Right ventricle myocardium inferior (tissue), 1 donor: Measurements from ENCODE around the gene TOX2. TPM values are rescaled to one million over a fixed set of nuclear protein-coding genes. Genes with fewer than 3 reads are reported as not detected.
A peak's percentile ranks its signal among the peaks of the same experiment; 100 is the strongest.

Experiments used
- ATAC-seq: fragments of 200-7000 bp; cut with Tn5 transposase; one replicate; pipeline ENCODE4 v1.9.1; 2020; ENCODE audit warnings: mild to moderate bottlenecking, moderate library complexity
- DNase-seq: peaks from one replicate; pipeline ENCODE4 v3.0.0; 2021; ENCODE audit errors: missing footprints
- intact Hi-C: fragments of 100-400 bp; cut with DNase I; formaldehyde crosslinking; loops from one replicate; pipeline ENCODE4 v1.11.0; 2022
- total RNA-seq: library from RNA; stranded (reverse); fragmentation: NEBNext Ultra II Directional; extraction: Animal tissue kit (Norgen Biotek cat#: 25700); gene quantifications from one replicate; pipeline ENCODE4 v1.2.1, GENCODE V29; 2021
- donor health status: DM: no; HTN: yes; CAD: no; lungs with severe emphysema.

Gene TOX2
- total RNA-seq, 1 donor from 2014 or later = 1.1 TPM

DNA sequence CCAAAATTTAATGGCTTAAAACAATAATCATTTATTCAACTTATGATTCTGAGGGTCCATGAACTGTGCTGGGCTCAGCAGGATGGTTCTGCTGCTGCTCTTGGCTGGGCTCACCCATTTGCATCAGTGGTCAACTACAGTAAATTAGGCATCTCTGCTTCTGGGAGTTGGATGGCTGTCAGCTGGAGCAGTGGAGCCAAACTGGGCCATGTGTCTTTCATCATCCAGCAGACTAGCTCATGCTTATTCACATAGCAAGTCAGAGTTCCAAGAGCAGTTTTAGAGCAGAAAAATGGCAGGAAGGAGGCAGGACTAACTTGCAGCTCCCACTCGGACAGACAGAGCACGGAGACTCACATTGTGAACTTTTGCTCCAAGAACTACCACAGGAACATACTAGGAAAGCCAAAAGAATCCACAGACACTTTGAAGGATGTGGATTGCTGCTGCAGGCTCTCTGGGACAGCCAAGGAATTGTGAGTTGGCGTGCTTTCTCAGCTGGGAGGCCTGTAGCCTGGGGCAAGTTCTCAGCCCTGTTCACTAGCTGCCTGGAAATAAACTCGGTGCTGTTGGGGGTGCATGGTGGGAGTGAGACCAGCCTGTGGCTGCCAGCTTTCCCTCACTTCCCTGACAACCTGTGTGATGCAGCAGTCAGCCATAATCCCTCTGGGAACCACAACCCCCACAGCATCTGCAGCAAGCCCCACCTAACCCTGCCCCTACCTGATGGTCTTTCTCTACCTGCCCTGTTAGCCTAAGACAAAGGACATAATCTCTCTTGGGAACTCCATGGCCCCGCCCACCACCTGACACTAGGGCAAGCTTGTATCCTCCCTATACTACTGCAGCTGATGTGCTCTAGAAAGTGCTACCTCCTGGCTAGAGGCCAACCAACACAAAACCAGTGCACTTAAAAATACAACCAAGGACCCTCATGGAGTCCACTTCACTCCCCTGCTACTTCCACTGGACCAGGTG, 143.3 kb downstream of the TOX2 start:
- no peak for ATAC-seq
- no peak for DNase-seq
- intact Hi-C loops = loop anchor here (2.0 to 5.0 kb wide), 2 partner anchors 23 to 134 kb away; no protein-coding TSS in a partner anchor

DNA sequence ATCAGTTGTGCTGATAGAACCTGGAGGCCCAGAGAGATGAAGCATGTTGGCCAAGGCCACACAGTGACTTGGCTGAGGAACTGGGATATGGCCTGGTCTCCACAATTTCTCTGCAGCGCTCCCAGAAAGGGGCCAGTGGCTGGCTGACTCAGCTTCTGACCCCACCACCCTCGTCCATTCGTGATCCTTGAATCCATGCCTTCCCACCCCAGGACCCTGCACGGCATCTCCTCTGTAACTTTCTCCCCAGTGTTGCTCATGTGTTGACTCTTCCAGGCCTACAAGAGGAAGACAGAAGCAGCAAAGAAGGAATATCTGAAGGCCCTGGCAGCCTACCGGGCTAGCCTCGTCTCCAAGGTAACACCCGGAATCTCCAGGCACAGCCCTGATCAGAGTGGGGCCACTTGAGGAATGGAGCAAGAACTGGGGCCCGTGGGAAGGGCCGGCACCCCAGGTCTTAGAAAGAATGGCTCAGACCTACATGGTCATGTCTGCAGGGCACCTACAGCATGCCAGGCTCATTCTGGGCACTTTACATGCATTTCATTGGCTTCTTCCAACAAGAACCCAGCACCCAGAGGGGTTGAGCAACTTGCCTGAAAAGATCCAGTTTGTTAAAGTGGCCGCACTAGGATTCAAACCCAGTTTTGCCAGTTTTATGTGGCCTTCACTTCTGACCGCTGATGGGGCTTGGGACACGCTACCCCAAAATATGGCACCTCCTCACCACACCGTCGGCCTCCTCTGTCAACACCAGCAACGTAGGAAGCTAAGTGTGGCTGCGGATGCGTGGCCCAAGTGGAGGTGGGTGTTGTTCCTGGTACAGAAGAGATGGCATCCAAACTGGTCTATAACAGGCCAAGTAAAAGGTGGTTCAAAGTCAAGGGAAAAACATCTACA, 150.1 kb downstream of the TOX2 start:
- ATAC-seq = no peak
- DNase-seq = no peak
- intact Hi-C loops = no loop called here

DNA sequence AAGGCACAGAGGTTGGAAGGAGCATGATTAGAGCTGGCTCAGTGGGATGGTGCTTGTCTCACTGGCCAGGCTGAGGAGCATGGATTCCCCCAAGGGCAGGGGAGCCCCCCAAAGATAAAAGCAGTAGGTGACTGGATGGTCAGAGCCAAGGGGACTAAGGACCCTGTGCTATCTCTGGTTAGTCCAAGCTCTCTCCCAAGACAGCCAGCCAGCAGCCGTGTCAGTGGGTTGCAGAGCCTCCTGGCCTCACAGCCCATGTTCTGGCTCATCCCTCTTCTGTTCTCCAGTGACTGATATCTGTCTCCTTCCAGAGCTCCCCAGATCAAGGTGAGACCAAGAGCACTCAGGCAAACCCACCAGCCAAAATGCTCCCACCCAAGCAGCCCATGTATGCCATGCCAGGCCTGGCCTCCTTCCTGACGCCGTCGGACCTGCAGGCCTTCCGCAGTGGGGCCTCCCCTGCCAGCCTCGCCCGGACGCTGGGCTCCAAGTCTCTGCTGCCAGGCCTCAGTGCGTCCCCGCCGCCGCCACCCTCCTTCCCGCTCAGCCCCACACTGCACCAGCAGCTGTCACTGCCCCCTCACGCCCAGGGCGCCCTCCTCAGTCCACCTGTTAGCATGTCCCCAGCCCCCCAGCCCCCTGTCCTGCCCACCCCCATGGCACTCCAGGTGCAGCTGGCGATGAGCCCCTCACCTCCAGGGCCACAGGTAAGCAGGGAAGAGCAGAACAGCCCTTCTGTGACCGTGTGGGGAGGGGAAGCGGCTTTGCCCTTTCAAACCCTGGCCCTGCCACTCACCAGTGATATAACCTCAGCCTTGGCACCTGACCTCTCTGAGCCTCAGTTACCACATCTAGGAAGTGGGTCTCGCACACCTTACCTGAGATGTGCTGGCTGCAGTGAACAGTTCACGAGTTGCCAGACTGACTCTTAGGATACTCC, 151.0 kb downstream of the TOX2 start:
- ATAC-seq (no peak), DNase-seq (no peak)
- intact Hi-C loops = no loop called here

DNA sequence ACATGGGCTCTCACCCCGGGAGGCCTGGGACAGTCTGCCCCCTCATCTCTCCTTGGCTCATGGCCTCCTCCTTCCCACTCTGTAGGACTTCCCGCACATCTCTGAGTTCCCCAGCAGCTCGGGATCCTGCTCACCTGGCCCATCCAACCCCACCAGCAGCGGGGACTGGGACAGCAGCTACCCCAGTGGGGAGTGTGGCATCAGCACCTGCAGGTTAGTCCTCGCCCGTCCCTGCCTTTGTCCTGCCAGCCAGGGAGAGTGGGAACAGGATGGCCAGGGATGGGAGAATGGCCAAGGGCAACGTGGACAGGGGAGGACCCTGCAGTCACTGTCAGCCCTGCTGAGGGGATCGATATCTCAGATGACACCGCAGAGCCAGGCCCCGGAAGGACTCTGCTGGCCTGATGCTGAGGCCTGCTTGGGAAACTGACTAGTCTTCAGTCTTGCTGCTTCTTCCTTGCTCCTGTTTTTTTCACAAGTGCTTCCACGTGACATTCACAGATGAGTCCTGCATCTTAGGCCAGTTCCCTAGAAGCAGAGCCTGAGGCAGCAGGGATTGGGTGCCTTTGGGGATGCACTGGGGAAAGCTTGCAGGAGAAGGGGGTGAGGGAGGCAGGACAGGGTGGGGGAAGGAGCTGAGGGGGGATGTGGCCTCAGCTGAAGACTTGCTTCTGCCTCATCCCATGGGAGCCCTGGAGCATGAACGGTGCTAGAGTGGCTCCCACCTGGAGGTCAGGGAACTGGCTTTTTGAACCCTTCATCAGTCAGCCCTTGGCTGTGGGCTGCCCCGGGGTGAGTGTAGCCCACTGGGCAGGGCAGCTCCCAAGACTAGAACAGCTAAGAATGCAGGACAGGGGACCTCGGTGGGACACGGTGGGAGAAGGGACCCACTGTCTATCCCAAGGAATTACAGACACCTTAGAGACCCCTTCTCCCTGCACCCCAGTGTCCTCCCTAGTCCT, 152.3 kb downstream of the TOX2 start:
- ATAC-seq (no peak), DNase-seq (no peak)
- intact Hi-C loops = no loop called here

DNA sequence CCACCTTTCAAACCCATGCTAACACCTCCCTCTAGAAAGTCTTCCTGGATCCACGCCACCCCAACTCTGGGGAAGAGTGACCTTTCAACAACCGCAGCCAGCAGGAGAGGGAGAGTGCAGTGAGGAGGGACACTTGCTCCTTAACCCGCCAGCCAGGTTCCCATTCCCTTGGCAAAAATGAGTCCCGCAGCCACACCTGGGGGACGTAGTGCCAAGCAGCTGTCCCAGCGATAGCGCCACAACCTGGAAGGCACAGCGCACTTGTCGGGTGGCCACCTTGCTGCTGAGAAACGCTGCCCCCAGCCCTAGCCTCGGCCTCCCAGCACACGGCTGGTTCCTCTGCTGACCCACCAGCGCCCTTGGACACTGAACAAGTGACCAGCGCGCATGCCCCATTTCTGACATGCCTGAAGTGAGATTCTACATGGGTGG, 153.0 kb downstream of the TOX2 start:
- DNase-seq (no peak), ATAC-seq (peak; percentile 26)
- intact Hi-C loops = no loop called here

DNA sequence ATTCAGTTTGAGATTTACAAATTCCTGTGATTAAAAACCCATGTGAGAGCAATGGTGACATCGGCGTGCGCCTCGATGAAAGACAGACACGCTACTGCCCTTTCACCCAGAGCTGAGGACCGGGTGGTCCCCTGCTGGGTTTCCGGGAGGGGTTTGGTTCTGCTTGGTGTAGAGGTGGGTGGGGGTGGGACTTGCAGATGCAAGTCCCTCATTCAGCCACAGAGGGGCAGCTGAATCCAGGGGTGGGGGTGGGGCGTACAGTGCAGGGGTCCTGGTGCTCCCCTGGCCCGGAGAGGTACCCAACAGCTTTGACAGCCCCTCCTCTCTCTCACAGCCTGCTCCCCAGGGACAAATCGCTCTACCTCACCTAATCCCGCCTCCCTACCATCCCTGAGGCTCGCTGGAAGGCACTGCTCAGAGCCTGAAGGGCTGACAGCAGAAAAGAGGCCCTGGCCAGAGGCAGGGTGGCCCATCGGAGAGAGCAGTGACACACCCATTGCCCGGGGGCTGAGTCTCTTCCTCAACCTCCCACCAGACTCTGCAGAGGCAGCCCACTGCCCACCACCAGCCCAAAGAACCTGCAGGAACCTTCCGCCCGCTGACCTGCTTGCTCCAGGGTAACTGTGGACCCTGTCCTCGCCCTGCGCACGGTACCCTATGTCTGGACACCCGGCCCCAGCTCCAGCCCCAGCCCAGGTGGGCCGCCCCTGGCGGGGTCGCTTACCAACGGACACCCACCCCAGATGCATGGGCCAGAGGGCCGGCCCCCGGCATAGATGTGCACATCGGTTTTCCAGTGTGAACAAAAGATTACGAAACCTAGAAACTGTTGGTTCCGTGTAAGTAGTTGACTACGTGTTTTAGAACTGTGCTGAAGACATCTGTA, 153.9 kb downstream of the TOX2 start:
- ATAC-seq = no peak
- DNase-seq = no peak

DNA sequence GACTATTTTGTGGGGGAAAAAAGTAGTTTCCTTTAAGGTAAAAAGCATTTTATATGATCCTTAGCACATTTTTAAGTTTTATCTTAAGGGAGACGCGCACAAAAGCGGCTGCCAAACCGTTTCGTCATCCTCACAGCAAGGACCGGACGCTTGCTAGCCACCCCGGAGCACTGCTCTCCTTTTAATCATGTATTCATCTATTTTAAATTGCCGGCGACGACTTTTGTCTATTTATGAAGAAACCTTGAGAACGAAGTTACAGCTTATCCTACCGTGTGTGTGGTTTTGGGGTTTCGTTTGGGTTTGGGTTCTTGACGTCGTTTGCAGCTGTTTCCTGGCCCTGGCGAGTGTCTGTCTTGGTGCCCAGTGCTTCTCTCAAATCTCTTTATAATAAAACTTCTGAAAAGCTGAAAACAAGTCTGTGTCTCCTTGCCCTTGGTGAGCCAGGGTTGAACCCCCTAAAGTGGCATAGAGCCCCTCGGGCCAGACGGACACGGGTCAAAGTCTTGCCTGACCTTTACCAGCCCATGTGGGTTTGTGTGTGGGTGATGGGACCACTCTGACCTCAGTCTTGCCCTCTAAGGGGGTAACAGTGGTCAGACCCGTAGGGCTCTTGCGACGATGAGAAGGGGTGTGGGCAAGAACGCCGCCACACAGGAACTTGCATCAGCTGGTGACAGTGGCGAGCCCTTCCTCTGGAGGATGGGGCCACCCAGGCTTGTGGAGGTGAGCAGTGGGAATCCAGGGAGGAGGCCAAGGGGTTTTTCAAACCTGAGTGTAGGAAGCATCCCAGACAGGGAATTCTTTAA, 154.8 kb downstream of the TOX2 start:
- DNase-seq (no peak), ATAC-seq (no peak)
- intact Hi-C loops = no loop called here

More for the DNA sequence above, 153.9 kb downstream of the TOX2 start:
- intact Hi-C loops = no loop called here

DNA sequence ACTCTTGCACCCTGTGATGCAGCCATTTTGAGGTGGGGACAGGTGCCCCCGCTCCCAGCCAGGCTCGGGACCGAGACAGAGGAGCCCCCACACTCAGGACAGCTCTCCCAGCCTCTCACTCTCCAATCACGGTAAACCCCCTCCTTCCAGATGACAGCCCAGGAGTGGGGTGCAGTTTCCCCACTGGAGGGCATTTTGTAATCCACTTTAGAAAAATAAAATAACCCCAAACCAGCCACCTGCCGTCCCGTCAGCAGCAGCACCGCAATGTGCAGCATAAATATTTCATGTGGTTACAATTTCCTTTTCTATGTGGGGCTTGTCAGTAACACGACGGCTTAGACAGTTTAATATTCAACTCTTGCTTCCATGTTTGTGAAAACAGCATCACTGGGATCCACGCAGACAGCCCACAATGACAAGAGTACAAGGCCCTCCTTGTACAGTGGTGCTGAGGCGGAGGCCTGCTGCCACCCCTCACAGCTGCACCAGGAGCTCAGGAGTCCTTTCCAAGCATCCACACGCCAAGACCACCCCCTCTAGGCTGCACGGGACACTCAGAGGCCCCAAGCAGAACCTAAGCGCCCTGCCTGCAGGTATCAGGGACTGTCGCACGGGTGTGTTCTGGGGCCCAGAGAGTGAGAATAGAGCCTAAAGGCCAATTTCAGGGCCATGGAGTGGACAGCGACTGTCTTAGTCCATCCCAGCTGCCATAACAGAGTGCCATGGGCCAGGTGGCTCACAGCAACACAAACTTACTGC, 155.7 kb downstream of the TOX2 start:
- intact Hi-C loops = no loop called here
- DNase-seq (no peak), ATAC-seq (no peak)

DNA sequence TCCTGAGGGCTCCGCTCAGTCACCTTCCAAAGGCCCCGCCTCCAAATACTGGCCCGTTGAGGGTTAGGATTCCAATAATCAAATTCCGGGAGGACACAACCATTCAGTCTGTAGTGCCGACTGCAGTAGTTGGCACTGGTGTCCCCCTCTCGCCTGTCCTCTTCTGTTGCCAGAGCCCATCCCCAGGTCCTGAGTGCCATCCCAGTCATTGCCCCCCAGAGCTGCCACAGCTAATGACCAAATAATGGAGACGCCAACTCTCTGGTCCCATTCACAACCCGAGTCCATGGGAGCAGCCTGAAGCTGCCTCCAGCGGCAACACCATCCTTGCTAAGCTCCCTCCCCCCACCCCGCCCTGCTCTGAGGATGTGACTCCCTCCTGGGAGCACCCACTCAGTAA, 156.4 kb downstream of the TOX2 start:
- intact Hi-C loops = no loop called here
- ATAC-seq = no peak
- no peak for DNase-seq

DNA sequence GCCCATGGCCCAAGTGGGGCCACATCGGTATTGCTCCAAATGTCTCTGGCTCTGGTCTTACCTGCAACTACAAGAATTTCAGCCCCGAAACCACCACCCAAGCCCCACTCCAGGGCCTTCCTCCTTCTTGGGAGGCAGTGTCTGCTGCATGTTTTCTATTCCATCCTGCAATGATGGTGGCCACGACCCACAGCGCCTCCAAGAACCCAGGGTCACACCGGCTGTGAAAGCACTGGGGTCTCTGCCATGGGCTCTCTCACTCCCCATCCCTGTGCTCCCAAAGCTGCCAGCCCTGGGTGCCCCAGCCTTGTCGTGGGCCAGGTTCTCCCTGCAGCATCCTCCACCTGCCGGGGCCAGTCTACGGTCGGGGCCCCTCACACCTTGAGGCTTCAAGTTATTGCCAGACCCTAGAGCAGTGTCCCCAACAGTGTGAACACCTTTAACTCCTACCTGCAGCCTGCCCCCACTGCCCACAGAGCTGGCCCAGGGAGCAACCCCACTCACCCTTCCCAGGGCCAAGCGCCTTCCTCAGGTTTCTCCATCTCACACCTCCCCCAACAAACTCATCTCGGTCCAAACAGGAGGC, 157.0 kb downstream of the TOX2 start:
- intact Hi-C loops = no loop called here
- no peak for ATAC-seq
- DNase-seq = no peak

DNA sequence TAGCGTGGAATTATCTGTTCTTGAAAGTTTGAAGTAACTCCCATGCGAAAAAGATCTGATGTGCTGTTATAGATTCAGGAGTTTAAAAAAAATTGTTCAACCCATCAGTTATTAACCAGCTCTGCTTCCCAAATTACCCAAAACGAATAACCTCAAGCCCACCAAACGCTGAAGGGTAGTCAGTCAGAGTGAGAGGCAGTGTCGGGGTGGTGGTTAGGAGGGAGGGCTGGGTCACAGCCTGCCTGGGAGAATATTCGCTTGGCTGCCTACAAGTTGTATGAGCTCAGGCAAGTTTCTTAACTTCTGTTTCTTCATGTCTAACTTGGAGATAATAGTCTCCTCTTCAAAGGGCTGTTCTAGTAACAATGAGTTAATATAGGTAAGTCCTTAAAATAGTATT, 157.7 kb downstream of the TOX2 start:
- no peak for ATAC-seq
- intact Hi-C loops = no loop called here
- DNase-seq = no peak

DNA sequence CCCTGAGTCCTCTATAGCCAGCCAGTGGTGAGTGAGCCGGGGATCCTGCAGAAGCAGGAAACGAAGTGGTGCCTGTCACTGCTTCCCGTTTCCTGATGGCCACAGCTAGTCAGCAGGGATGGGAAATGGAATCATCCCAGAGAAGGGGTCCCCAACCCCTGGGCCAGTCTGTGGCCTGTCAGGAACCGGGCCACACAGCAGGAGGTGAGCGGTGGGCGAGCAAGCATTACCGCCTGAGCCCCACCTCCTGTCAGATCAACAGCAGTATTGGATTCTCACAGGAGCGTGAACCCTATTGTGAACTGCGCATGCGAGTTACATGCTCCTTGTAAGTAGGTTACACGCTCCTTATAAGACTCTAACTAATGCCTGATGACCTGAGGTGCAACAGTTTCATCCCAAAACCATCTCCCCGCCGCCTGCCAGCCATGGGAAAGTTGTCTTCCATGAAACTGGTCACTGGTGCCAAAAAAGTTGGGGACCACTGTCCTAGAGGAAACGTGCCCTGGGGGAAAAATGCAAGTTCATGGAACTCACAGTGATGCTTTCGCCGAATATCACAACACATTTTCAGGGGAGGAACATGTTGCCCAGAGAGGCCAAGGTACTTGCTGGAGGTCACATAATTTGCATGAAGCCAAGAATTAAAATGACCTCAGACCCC, 158.5 kb downstream of the TOX2 start:
- intact Hi-C loops = no loop called here
- DNase-seq (no peak), ATAC-seq (no peak)

DNA sequence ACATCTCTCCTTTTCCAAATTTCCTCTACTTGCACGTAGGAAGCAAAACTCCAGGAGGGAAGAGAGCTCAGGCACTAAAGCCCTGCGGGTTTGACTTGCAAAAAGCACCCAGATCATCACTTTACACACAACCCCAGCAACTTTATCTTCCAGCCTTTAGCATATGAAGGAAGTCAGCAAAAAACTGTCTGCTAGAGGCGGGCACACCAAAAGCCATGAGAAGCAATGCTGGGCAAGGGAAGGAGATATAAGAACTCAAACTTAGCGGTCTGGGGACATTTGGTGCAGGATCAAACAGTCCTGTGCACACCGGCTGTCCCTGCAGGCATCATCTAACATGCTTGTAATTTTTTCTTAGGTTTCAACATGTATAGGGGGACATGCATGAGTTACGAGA, 159.0 kb downstream of the TOX2 start:
- intact Hi-C loops = no loop called here
- DNase-seq = no peak
- no peak for ATAC-seq
